Caco-2 (cell line): ENCODE measurements around the gene DSCAM. TPM values are rescaled to one million over a fixed set of nuclear protein-coding genes. Genes with fewer than 3 reads are reported as not detected.

Experiments
- BruUV-seq: library from RNA; stranded (reverse); fragments of 400-500 nt; replicated peaks from 2 replicates; lab custom pipeline; 2021; lab: Mats Ljungman, UMichigan
- CTCF ChIA-PET: fragments of 300-600 bp; sonication (Branson Sonifier 250); formaldehyde crosslinking; loops from one replicate; lab custom pipeline; 2022; ENCODE audit warnings: antibody characterized with exemption; lab: Charles Lee
- POLR2A ChIA-PET: fragments of 300-600 bp; sonication (Branson Sonifier 250); formaldehyde crosslinking; loops from one replicate; lab custom pipeline; 2022; ENCODE audit warnings: antibody characterized with exemption; lab: Charles Lee
- DNase-seq, 2 experiments: peaks; one replicate each; pipeline versions ENCODE4 v3.0.0 to v3.0.0-alpha.2; 2020 to 2022
- H3K27me3 ChIP-seq: replicated peaks from 2 replicates; pipeline ENCODE4 v1.6.0; 2011; ENCODE audit warnings: low read length; ENCODE audit not compliant: control insufficient read depth, insufficient read depth
- H3K36me3 ChIP-seq: 2 replicates; pipeline ENCODE4 v1.5.1; 2011; ENCODE audit warnings: low read length; ENCODE audit not compliant: control insufficient read depth, insufficient read depth
- H3K4me1 ChIP-seq: fragments of 250-450 bp; sonication (Bioruptor Pico); 2 replicates; pipeline ENCODE4 v1.5.1; 2020; ENCODE audit warnings: mild to moderate bottlenecking
- H3K4me3 ChIP-seq: 2 replicates; pipeline ENCODE4 v1.5.1; 2011; ENCODE audit warnings: low read depth, mild to moderate bottlenecking, control low read depth, low read length
- H3K9me3 ChIP-seq: fragments of 250-450 bp; sonication (Bioruptor Pico); 2 replicates; pipeline ENCODE4 v1.5.1; 2020; ENCODE audit warnings: mild to moderate bottlenecking, moderate library complexity
- H3K27ac Mint-ChIP-seq: one replicate; pipeline ENCODE4 v1.8.0; 2022; ENCODE audit warnings: mixed read lengths; ENCODE audit not compliant: unreplicated experiment
- H3K27me3 Mint-ChIP-seq: one replicate; pipeline ENCODE4 v1.8.0; 2022; ENCODE audit warnings: mixed read lengths; ENCODE audit not compliant: insufficient read depth, unreplicated experiment
- H3K36me3 Mint-ChIP-seq: one replicate; pipeline ENCODE4 v1.8.0; 2022; ENCODE audit warnings: mild to moderate bottlenecking, mixed read lengths; ENCODE audit not compliant: insufficient read depth, unreplicated experiment
- H3K4me1 Mint-ChIP-seq: one replicate; pipeline ENCODE4 v1.8.0; 2022; ENCODE audit warnings: low read depth, mixed read lengths; ENCODE audit not compliant: unreplicated experiment
- H3K4me3 Mint-ChIP-seq: one replicate; pipeline ENCODE4 v1.8.0; 2022; ENCODE audit warnings: mild to moderate bottlenecking, moderate library complexity, mixed read lengths; ENCODE audit not compliant: unreplicated experiment
- H3K9me3 Mint-ChIP-seq: one replicate; pipeline ENCODE4 v1.8.0; 2022; ENCODE audit warnings: mixed read lengths; ENCODE audit not compliant: unreplicated experiment
- intact Hi-C: fragments of 100-400 bp; cut with micrococcal nuclease; formaldehyde crosslinking; loops from one replicate; pipeline ENCODE4 v1.10.0; 2022; ENCODE audit not compliant: unreplicated experiment
- total RNA-seq: library from RNA; stranded (reverse); gene quantifications from 2 replicates; pipeline ENCODE4 v1.2.3, GENCODE V29; 2022
- TF ChIP-seq, protein P1 (sequence below), 2 experiments: fragments of 200-600 bp in 1 of 2; IDR thresholded peaks; 1 replicate in 1 of 2; 2 replicates in 1 of 2; pipeline versions ENCODE4 v1.5.1 to v1.8.0; 2011 to 2022; ENCODE audit warnings: antibody characterized with exemption in 1 of 2, control low read depth in 1 of 2, inconsistent platforms in 1 of 2, low read depth in 1 of 2, low read length in 1 of 2, mild to moderate bottlenecking in 1 of 2, moderate library complexity in 1 of 2; ENCODE audit not compliant: insufficient read depth in 1 of 2, severe bottlenecking in 1 of 2, unreplicated experiment in 1 of 2

Gene DSCAM
- total RNA-seq, 1 experiment from 2014 or later: not detected

DNA sequence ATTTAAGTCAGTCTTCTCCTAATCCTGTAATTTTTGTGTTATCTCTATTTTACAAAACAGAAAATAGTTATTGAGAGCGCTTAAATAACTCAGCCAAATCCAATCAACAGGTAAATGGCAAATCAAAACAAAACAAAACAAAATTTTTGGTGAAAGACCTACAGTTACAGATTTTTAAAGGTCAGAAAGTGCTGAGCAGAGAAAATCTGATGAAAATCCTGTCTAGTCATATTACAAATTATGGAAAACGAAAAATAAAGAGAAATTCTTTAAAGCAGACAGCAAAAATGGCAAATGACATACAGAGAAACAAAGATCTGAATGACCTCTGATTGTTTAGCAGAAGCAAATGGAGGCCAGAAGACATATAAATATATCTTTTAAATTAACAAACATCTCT is 497.4 kb downstream of the DSCAM start:
- no TSS peak for BruUV-seq
- DNase-seq: no peak
- CTCF ChIA-PET: no interaction called here
- Histone ChIP-seq H3K4me1 (no peaks in the 10 kb centered on the region), H3K27me3 (no peaks in the 10 kb centered on the region), H3K36me3 (no peaks in the 10 kb centered on the region), H3K4me3 (no peak overlapping the region), H3K9me3 (no peaks in the 10 kb centered on the region)
- no peak overlapping the region for H3K4me3 Mint-ChIP-seq
- TF ChIP-seq, protein P1, sequence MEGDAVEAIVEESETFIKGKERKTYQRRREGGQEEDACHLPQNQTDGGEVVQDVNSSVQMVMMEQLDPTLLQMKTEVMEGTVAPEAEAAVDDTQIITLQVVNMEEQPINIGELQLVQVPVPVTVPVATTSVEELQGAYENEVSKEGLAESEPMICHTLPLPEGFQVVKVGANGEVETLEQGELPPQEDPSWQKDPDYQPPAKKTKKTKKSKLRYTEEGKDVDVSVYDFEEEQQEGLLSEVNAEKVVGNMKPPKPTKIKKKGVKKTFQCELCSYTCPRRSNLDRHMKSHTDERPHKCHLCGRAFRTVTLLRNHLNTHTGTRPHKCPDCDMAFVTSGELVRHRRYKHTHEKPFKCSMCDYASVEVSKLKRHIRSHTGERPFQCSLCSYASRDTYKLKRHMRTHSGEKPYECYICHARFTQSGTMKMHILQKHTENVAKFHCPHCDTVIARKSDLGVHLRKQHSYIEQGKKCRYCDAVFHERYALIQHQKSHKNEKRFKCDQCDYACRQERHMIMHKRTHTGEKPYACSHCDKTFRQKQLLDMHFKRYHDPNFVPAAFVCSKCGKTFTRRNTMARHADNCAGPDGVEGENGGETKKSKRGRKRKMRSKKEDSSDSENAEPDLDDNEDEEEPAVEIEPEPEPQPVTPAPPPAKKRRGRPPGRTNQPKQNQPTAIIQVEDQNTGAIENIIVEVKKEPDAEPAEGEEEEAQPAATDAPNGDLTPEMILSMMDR (IDR thresholded peaks at IDR 0.05; ENCODE audit: insufficient read depth in 1 of 2, low read depth in 1 of 2, low read length in 1 of 2, severe bottlenecking in 1 of 2, unreplicated experiment in 1 of 2): no peak
- H3K36me3 Mint-ChIP-seq: no peaks in the 10 kb centered on the region
- no peak overlapping the region for H3K27ac Mint-ChIP-seq
- POLR2A ChIA-PET: no interaction called here
- H3K27me3 Mint-ChIP-seq: peaks cover 18% of the 10 kb centered on the region
- intact Hi-C loops: no loop called here
- no peaks in the 10 kb centered on the region for H3K4me1 Mint-ChIP-seq
- no peaks in the 10 kb centered on the region for H3K9me3 Mint-ChIP-seq

DNA sequence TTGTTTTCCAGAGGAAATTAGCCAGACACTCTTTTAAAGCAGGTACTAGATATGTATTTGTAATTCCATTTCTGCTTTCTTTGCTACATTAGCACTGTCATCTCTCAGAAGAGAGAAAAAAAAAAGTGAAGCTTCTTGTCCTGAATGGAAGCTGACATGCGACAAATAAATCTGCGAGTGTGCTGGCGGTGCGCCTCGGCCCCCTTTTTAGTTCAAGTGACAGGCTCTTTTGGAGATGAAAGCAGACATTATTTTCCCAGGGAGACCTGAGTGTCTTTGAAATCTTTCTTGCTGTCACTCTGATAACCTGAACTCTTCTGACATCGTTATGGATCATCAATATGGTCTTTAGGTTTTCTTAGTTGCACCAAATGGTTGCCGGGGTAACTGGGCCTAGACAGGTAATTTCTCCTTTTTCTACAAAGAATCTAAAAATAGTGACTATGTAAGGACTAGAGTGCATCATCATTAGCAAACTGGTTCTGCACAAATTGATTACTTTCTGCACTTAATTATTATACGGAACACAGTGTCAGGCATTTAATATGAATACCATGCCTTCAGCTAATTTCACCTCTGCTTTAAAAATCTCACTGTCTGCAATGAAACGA is 501.1 kb downstream of the DSCAM start:
- Histone ChIP-seq H3K4me3 (no peak overlapping the region), H3K36me3 (no peaks in the 10 kb centered on the region), H3K9me3 (no peaks in the 10 kb centered on the region), H3K27me3 (no peaks in the 10 kb centered on the region), H3K4me1 (no peaks in the 10 kb centered on the region)
- peaks cover 12% of the 10 kb centered on the region for H3K27me3 Mint-ChIP-seq
- intact Hi-C loops: no loop called here
- no peaks in the 10 kb centered on the region for H3K4me1 Mint-ChIP-seq
- H3K4me3 Mint-ChIP-seq: no peak overlapping the region
- CTCF ChIA-PET: no interaction called here
- no TSS peak for BruUV-seq
- POLR2A ChIA-PET: no interaction called here
- H3K36me3 Mint-ChIP-seq: no peaks in the 10 kb centered on the region
- DNase-seq: no peak
- H3K27ac Mint-ChIP-seq: no peak overlapping the region
- no peaks in the 10 kb centered on the region for H3K9me3 Mint-ChIP-seq
- TF ChIP-seq, protein P1 (IDR thresholded peaks at IDR 0.05; ENCODE audit: insufficient read depth in 1 of 2, low read depth in 1 of 2, low read length in 1 of 2, severe bottlenecking in 1 of 2, unreplicated experiment in 1 of 2): no peak

- no peaks in the 10 kb centered on the region for H3K27me3 ChIP-seq
- Mint-ChIP-seq H3K27me3 (peaks cover 17% of the 10 kb centered on the region), H3K27ac (no peak overlapping the region), H3K4me1 (no peaks in the 10 kb centered on the region), H3K4me3 (no peak overlapping the region), H3K36me3 (no peaks in the 10 kb centered on the region), H3K9me3 (no peaks in the 10 kb centered on the region)
- POLR2A ChIA-PET: no interaction called here
- DNase-seq: no peak
- TF ChIP-seq, protein P1 (IDR thresholded peaks at IDR 0.05; ENCODE audit: insufficient read depth in 1 of 2, low read depth in 1 of 2, low read length in 1 of 2, severe bottlenecking in 1 of 2, unreplicated experiment in 1 of 2): no peak
- no peak overlapping the region for H3K4me3 ChIP-seq
- CTCF ChIA-PET: no interaction called here
- no TSS peak for BruUV-seq
- no peaks in the 10 kb centered on the region for H3K9me3 ChIP-seq
- no peaks in the 10 kb centered on the region for H3K4me1 ChIP-seq
- no peaks in the 10 kb centered on the region for H3K36me3 ChIP-seq
- intact Hi-C loops: no loop called here
Observed at GRCh38 chr21:40340357-40340756, 506.6 kb downstream of the DSCAM start.
